ENCODE results near the gene GRHL3. TPM values are rescaled to one million over a fixed set of nuclear protein-coding genes. Genes with fewer than 3 reads are reported as not detected.
A peak's percentile ranks its signal among the peaks of the same experiment; 100 is the strongest.

Gene GRHL3
- total RNA-seq, 1 donor from 2014 or later, result not detected

- DNase-seq, result no peak
Observed at GRCh38 chr1:24293392-24294227, 25.5 kb upstream of the GRHL3 start.

GRCh38 chr1:24294228-24294672 lies 24.9 kb upstream of the GRHL3 start:
- DNase-seq, result peak; percentile 51

- peak; percentile 64 for DNase-seq
Observed at GRCh38 chr1:24294716-24295371, 24.3 kb upstream of the GRHL3 start.

- DNase-seq, result no peak
Observed at GRCh38 chr1:24295535-24295934, 23.6 kb upstream of the GRHL3 start.

GRCh38 chr1:24297187-24297851 lies 21.8 kb upstream of the GRHL3 start:
- DNase-seq, result no peak

GRCh38 chr1:24297852-24298232 lies 21.3 kb upstream of the GRHL3 start:
- no peak for DNase-seq

GRCh38 chr1:24298606-24299005 lies 20.6 kb upstream of the GRHL3 start:
- no peak for DNase-seq

GRCh38 chr1:24299901-24300300 lies 19.3 kb upstream of the GRHL3 start:
- DNase-seq, result no peak

GRCh38 chr1:24300971-24301784 lies 18.0 kb upstream of the GRHL3 start:
- no peak for DNase-seq

- no peak for DNase-seq
Observed at GRCh38 chr1:24301785-24302175, 17.4 kb upstream of the GRHL3 start.

- DNase-seq, result no peak
Observed at GRCh38 chr1:24302209-24302611, 16.9 kb upstream of the GRHL3 start.

GRCh38 chr1:24303600-24303999 lies 15.6 kb upstream of the GRHL3 start:
- no peak for DNase-seq

- no peak for DNase-seq
Observed at GRCh38 chr1:24304763-24305162, 14.4 kb upstream of the GRHL3 start.

GRCh38 chr1:24308365-24309015 lies 10.7 kb upstream of the GRHL3 start:
- peak; percentile 14 for DNase-seq

GRCh38 chr1:24309762-24310485 lies 9.2 kb upstream of the GRHL3 start:
- DNase-seq, result no peak

- no peak for DNase-seq
Observed at GRCh38 chr1:24311234-24311633, 7.9 kb upstream of the GRHL3 start.

GRCh38 chr1:24311741-24312140 lies 7.4 kb upstream of the GRHL3 start:
- no peak for DNase-seq

- no peak for DNase-seq
Observed at GRCh38 chr1:24315391-24315790, 3.8 kb upstream of the GRHL3 start.

GRCh38 chr1:24316645-24317044 lies 2.5 kb upstream of the GRHL3 start:
- DNase-seq, result no peak

GRCh38 chr1:24317081-24317480 lies 2.1 kb upstream of the GRHL3 start:
- DNase-seq, result no peak

- DNase-seq, result no peak
Observed at GRCh38 chr1:24317956-24318614, 1.1 kb upstream of the GRHL3 start.
